K562 (cell line): ENCODE measurements around the gene HPCAL1. TPM values are rescaled to one million over a fixed set of nuclear protein-coding genes. Genes with fewer than 3 reads are reported as not detected.
A peak's percentile ranks its signal among the peaks of the same experiment; 100 is the strongest.

Source experiments
- CREB5 ChIP-seq: fragments of 250-450 bp; sonication (Bioruptor Pico); IDR thresholded peaks from 2 replicates; pipeline ENCODE4 v1.5.0; 2020; ENCODE audit warnings: mild to moderate bottlenecking
- DEAF1 ChIP-seq: fragments of 450-650 bp; formaldehyde crosslinking; IDR thresholded peaks from 2 replicates; pipeline ENCODE4 v1.4.0; 2020; ENCODE audit warnings: mild to moderate bottlenecking, moderate library complexity
- MAFG ChIP-seq: fragments of 450-650 bp; conservative IDR thresholded peaks from 2 replicates; pipeline ENCODE4 v1.6.1; 2016; ENCODE audit warnings: missing genetic modification characterization, missing compliant biosample characterization
- MGA ChIP-seq: fragments of 450-650 bp; IDR thresholded peaks from 2 replicates; pipeline ENCODE4 v1.6.1; 2016; ENCODE audit warnings: mild to moderate bottlenecking, moderate library complexity
- SMAD2 ChIP-seq: fragments of 150-350 bp; IDR thresholded peaks from 2 replicates; pipeline ENCODE4 v1.6.1; 2014; ENCODE audit warnings: low read depth, mild to moderate bottlenecking, low read length
- SMAD4 ChIP-seq: fragments of 250-450 bp; sonication (Bioruptor Pico); conservative IDR thresholded peaks from 2 replicates; pipeline ENCODE4 v1.8.0; 2021; ENCODE audit warnings: inconsistent platforms, mild to moderate bottlenecking, moderate library complexity
- SMARCC2 ChIP-seq: fragments of 450-650 bp; IDR thresholded peaks from 2 replicates; pipeline ENCODE4 v1.6.1; 2017; ENCODE audit warnings: antibody characterized with exemption, moderate library complexity, mild to moderate bottlenecking, low read depth
- STAT5A ChIP-seq: IDR thresholded peaks from 2 replicates; pipeline ENCODE4 v1.6.1; 2012; ENCODE audit warnings: low read length, inconsistent platforms, borderline replicate concordance
- TAF9B ChIP-seq: fragments of 450-650 bp; IDR thresholded peaks from 2 replicates; pipeline ENCODE4 v1.6.1; 2018; ENCODE audit warnings: mild to moderate bottlenecking; ENCODE audit not compliant: partially characterized antibody
- THRB ChIP-seq: fragments of 450-650 bp; formaldehyde crosslinking; conservative IDR thresholded peaks from 2 replicates; pipeline ENCODE4 v1.4.0; 2022; ENCODE audit warnings: mild to moderate bottlenecking, missing genetic modification characterization
- ZNF3 ChIP-seq: fragments of 250-450 bp; sonication (Bioruptor Pico); IDR thresholded peaks from 2 replicates; pipeline ENCODE4 v1.5.0; 2021; ENCODE audit warnings: mild to moderate bottlenecking, moderate library complexity
- polyA plus RNA-seq, 8 experiments: library from polyadenylated mRNA; depleted of rRNA in 4 of 8; stranded (reverse) in 5 of 8; unstranded in 3 of 8; fragments of >200 nt; fragmentation: Nextera tagmentation in 2 of 8; fragmentation: Illumina TruSeq in 1 of 8; extraction: Ambion mirVana in 2 of 8; extraction: Trizol in 1 of 8; gene quantifications; 2 replicates each; pipeline versions ENCODE4 v1.2.1 to v1.2.3, GENCODE V29; 2011 to 2014; ENCODE audit warnings: inconsistent platforms in 1 of 8, missing spikeins in 1 of 8
- total RNA-seq, 7 experiments: library from RNA; depleted of rRNA in 6 of 7; stranded (reverse); fragments of >200 nt in 6 of 7; fragmentation: Illumina TruSeq in 2 of 7; extraction: Trizol in 2 of 7; gene quantifications; 2 replicates each; pipeline versions ENCODE4 v1.2.1 to v1.2.3, GENCODE V29; 2011 to 2021; ENCODE audit warnings: low replicate concordance in 1 of 7

The HPCAL1 gene
- total and polyA plus RNA-seq, 9 of the 15 experiments (the other 6 are each of a cell fraction or from before 2014, with no cell fraction given): 2.7 to 65.5 (median 23.9) TPM

- TF ChIP-seq MGA (peak; percentile 97), SMAD4 (CRISPR knock-in tag) (peak; percentile 96), SMAD2 (no peak), ZNF3 (CRISPR knock-in tag) (no peak), THRB (CRISPR knock-in tag) (0 out of 2 replicates have a peak, but pooled peaks have one; percentile 7), MAFG (no peak), CREB5 (CRISPR knock-in tag) (no peak), STAT5A (no peak), DEAF1 (CRISPR knock-in tag) (no peak), TAF9B (peak; percentile 52), SMARCC2 (no peak)
These were observed 24.5 kb upstream of the HPCAL1 start (continued) for GRCh38 chr2:10278029-10278762.
